SJCRH30 (cell line): ENCODE measurements around the gene ELF1. TPM values are rescaled to one million over a fixed set of nuclear protein-coding genes. Genes with fewer than 3 reads are reported as not detected.
"Not testable (repeated sequence)": the region's sequence is repeated elsewhere in the genome, so short reads cannot be mapped to it uniquely, and the experiment has no call there.

Experiments
- DNase-seq, 2 experiments: peaks; one replicate each; pipeline ENCODE4 v3.0.0-alpha.2; 2015 to 2020
- H3K27ac ChIP-seq: fragments of 250-450 bp; sonication (Bioruptor Pico); 2 replicates; pipeline ENCODE4 v1.5.1; 2020; ENCODE audit warnings: mild to moderate bottlenecking, moderate library complexity
- H3K27me3 ChIP-seq: fragments of 250-450 bp; sonication (Bioruptor Pico); 2 replicates; pipeline ENCODE4 v1.5.1; 2020; ENCODE audit warnings: mild to moderate bottlenecking, moderate library complexity
- H3K36me3 ChIP-seq: fragments of 250-450 bp; sonication (Bioruptor Pico); 2 replicates; pipeline ENCODE4 v1.5.1; 2020; ENCODE audit warnings: mild to moderate bottlenecking, moderate library complexity
- H3K4me1 ChIP-seq: fragments of 250-450 bp; sonication (Bioruptor Pico); 2 replicates; pipeline ENCODE4 v1.5.1; 2020; ENCODE audit warnings: mild to moderate bottlenecking, moderate library complexity
- H3K4me3 ChIP-seq: fragments of 250-450 bp; sonication (Bioruptor Pico); 2 replicates; pipeline ENCODE4 v1.5.1; 2020; ENCODE audit warnings: mild to moderate bottlenecking, moderate library complexity
- H3K9me3 ChIP-seq: fragments of 250-450 bp; sonication (Bioruptor Pico); replicated peaks from 2 replicates; pipeline ENCODE4 v1.5.1; 2020; ENCODE audit warnings: mild to moderate bottlenecking, moderate library complexity
- total RNA-seq: library from RNA; depleted of rRNA; stranded (reverse); fragments of >200 nt; shearing (Covaris generic); gene quantifications from 2 replicates; pipeline ENCODE4 v1.2.3, GENCODE V29; 2014

ELF1 gene
- total RNA-seq, 1 experiment from 2014 or later, result 32.7 TPM

DNA sequence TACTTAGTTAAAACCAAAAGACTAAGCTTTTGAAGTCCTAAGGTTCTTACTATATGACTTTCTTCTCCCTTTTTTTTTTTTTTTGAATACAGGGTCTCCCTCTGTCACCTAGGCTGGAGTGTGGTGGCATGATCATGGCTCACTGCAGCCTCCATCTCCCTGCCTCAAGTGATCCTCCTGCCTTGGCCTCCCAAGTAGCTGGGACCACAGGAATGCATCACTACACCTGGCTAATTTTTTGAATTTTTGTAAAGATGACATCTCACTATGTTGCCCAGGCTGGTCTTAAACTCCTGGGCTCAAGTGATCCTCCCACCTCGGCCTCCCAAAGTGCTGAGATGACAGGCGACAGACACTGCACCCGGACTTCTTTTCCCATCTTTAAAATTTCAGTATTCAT is 89.2 kb downstream of the ELF1 start:
- H3K36me3 ChIP-seq, result peaks cover 40% of the 10 kb centered on the region
- not testable (repeated sequence) for H3K9me3 ChIP-seq, H3K27ac ChIP-seq, DNase-seq, H3K4me1 ChIP-seq, H3K27me3 ChIP-seq, H3K4me3 ChIP-seq

GRCh38 chr13:40928980-40929379 is 90.1 kb downstream of the ELF1 start:
- DNase-seq, result no peak
- Histone ChIP-seq H3K9me3 (no peaks in the 10 kb centered on the region), H3K27me3 (no peaks in the 10 kb centered on the region), H3K36me3 (peaks cover 38% of the 10 kb centered on the region), H3K27ac (no peak overlapping the region), H3K4me1 (no peaks in the 10 kb centered on the region), H3K4me3 (no peak overlapping the region)

DNA sequence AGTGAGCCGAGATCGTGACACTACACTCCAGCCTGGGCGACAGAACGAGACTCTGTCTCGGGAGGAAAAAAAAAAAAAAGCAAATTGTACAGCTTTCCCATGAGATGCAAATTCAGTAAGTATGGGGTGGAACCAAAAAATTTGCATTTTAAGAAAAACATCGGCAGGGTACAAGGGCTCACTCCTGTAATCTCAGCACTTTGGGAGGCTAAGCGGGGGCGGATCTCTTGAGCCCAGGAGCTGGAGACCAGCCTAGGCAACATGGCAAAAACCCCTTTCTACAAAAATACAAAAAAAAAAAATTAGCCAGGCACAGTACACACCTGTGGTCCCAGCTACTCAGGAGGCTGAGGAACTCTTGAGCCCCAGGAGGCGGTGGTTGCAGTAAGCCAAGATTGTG is 91.2 kb downstream of the ELF1 start:
- no peak for DNase-seq
- Histone ChIP-seq H3K27ac (no peak overlapping the region), H3K36me3 (peaks cover 29% of the 10 kb centered on the region), H3K9me3 (no peaks in the 10 kb centered on the region), H3K4me1 (no peaks in the 10 kb centered on the region), H3K27me3 (no peaks in the 10 kb centered on the region), H3K4me3 (no peak overlapping the region)

GRCh38 chr13:40923867-40924266 is 95.2 kb downstream of the ELF1 start:
- no peak for DNase-seq

GRCh38 chr13:40922437-40923040 is 96.6 kb downstream of the ELF1 start:
- H3K36me3 ChIP-seq, result no peaks in the 10 kb centered on the region
- no peaks in the 10 kb centered on the region for H3K4me1 ChIP-seq
- no peak overlapping the region for H3K4me3 ChIP-seq
- H3K27ac ChIP-seq, result no peak overlapping the region
- no peaks in the 10 kb centered on the region for H3K27me3 ChIP-seq
- no peaks in the 10 kb centered on the region for H3K9me3 ChIP-seq
- DNase-seq, result peak in 1 of 2 experiments; percentile 3

More at GRCh38 chr13:40923867-40924266, 95.2 kb downstream of the ELF1 start:
- no peak overlapping the region for H3K27ac ChIP-seq
- no peak overlapping the region for H3K4me3 ChIP-seq
- H3K4me1 ChIP-seq, result no peaks in the 10 kb centered on the region
- 0 out of 2 replicates have a peak, but pooled peaks cover 3% of the 10 kb centered on the region for H3K36me3 ChIP-seq
- H3K27me3 ChIP-seq, result no peaks in the 10 kb centered on the region
- no peaks in the 10 kb centered on the region for H3K9me3 ChIP-seq

GRCh38 chr13:40920826-40921225 is 98.3 kb downstream of the ELF1 start:
- DNase-seq, result no peak
- no peaks in the 10 kb centered on the region for H3K4me1 ChIP-seq

GRCh38 chr13:40919901-40920300 is 99.2 kb downstream of the ELF1 start:
- H3K4me3 ChIP-seq, H3K9me3 ChIP-seq, H3K27me3 ChIP-seq, H3K27ac ChIP-seq, DNase-seq, H3K36me3 ChIP-seq, H3K4me1 ChIP-seq: not testable (repeated sequence)

More at GRCh38 chr13:40920826-40921225, 98.3 kb downstream of the ELF1 start:
- no peak overlapping the region; the same call in 1 of the 2 replicates for H3K27ac ChIP-seq
- H3K9me3 ChIP-seq, result no peaks in the 10 kb centered on the region
- no peaks in the 10 kb centered on the region for H3K36me3 ChIP-seq
- peak overlapping the region; percentile 66 for H3K4me3 ChIP-seq
- no peaks in the 10 kb centered on the region for H3K27me3 ChIP-seq

- Histone ChIP-seq H3K4me3 (no peak overlapping the region), H3K9me3 (no peaks in the 10 kb centered on the region), H3K36me3 (no peaks in the 10 kb centered on the region), H3K27me3 (no peaks in the 10 kb centered on the region), H3K27ac (no peak overlapping the region), H3K4me1 (no peaks in the 10 kb centered on the region)
- DNase-seq, result no peak
Observed at GRCh38 chr13:40916207-40916998, 102.7 kb downstream of the ELF1 start.

DNA sequence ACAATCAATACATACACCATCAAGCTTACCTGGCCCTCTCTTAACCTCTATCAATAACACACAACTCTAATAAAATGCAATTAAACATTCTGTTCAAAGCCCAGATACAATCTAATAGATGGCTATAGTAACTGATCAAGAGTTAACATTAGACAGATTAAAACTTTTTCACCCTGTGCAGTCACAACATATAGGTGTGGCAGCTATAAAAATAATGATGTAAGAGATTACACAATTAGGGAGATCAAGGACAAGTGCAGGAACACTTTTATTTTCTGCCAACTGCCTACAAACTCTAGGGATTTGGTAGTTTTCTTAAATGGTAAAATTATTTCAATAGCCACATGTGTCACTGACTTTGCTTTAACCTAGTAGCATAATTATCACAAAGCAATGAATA is 104.3 kb downstream of the ELF1 start:
- H3K27ac ChIP-seq, H3K27me3 ChIP-seq, H3K4me1 ChIP-seq, H3K4me3 ChIP-seq, H3K36me3 ChIP-seq, DNase-seq, H3K9me3 ChIP-seq: not testable (repeated sequence)

DNA sequence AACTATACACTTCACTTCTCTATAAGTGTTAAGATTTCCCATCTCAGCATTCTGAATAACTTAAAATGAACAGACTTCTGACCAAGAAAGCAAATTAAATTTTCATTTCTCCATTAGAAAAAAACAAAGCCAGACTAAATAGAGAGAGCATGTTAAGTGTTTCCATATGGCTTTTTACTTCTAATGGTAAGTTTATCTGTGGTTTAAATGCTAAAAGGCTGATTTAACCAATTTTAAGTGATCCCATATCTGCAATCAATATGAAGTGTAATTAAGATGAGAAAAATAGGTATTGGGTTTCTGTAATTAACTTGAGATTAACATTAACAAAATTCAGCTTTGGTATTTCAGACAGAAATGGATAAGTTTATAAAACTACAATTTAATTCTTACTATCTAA is 107.8 kb downstream of the ELF1 start:
- Histone ChIP-seq H3K27ac (no peak overlapping the region), H3K4me1 (no peaks in the 10 kb centered on the region), H3K36me3 (no peaks in the 10 kb centered on the region), H3K9me3 (no peaks in the 10 kb centered on the region), H3K27me3 (no peaks in the 10 kb centered on the region), H3K4me3 (no peak overlapping the region)
- DNase-seq, result no peak

- no peak for DNase-seq
- Histone ChIP-seq H3K4me1 (no peaks in the 10 kb centered on the region), H3K27me3 (no peaks in the 10 kb centered on the region), H3K36me3 (no peaks in the 10 kb centered on the region), H3K9me3 (no peaks in the 10 kb centered on the region), H3K27ac (no peak overlapping the region), H3K4me3 (no peak overlapping the region)
Observed at GRCh38 chr13:40910324-40911050, 108.6 kb downstream of the ELF1 start.

- H3K36me3 ChIP-seq, result not testable (repeated sequence)
Observed at GRCh38 chr13:40909541-40910200, 109.4 kb downstream of the ELF1 start.

DNA sequence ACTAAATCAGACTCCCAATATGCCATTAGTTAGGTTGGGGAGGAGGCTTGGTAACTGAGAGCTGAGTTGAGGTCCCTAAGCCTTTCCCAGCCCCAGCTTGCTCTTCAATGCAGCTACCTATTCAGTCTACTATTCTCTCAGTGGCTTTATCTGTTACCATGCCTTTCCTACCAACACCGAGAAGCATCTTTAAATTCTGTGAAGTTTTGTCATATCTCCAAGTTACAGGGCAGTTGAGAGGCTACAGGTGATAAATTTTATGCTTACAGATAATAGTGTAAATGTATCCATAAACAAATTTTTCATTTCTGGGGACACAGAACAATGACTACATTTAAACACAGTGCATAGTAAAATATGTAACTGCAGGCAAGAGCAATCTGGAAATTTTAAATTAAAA is 110.6 kb downstream of the ELF1 start:
- no peak for DNase-seq
- H3K27ac ChIP-seq, result no peak overlapping the region
- H3K27me3 ChIP-seq, result no peaks in the 10 kb centered on the region
- H3K4me1 ChIP-seq, result no peaks in the 10 kb centered on the region
- H3K9me3 ChIP-seq, result no peaks in the 10 kb centered on the region
- no peaks in the 10 kb centered on the region for H3K36me3 ChIP-seq
- H3K4me3 ChIP-seq, result no peak overlapping the region

More at GRCh38 chr13:40909541-40910200, 109.4 kb downstream of the ELF1 start:
- not testable (repeated sequence) for H3K27ac ChIP-seq, H3K4me1 ChIP-seq, DNase-seq, H3K27me3 ChIP-seq, H3K9me3 ChIP-seq, H3K4me3 ChIP-seq

- not testable (repeated sequence) for H3K4me3 ChIP-seq, H3K36me3 ChIP-seq
Observed at GRCh38 chr13:40901032-40901431, 118.1 kb downstream of the ELF1 start.

GRCh38 chr13:40900568-40900967 is 118.5 kb downstream of the ELF1 start:
- not testable (repeated sequence) for H3K9me3 ChIP-seq, H3K4me1 ChIP-seq, H3K36me3 ChIP-seq, H3K27ac ChIP-seq, H3K4me3 ChIP-seq, DNase-seq, H3K27me3 ChIP-seq

More at GRCh38 chr13:40901032-40901431, 118.1 kb downstream of the ELF1 start:
- not testable (repeated sequence) for DNase-seq, H3K9me3 ChIP-seq, H3K27me3 ChIP-seq, H3K27ac ChIP-seq, H3K4me1 ChIP-seq
